Sigmoid colon (tissue), 7 donors: ENCODE data around the gene NADSYN1. TPM values are rescaled to one million over a fixed set of nuclear protein-coding genes. Genes with fewer than 3 reads are reported as not detected.
A peak's percentile ranks its signal among the peaks of the same experiment; 100 is the strongest.

Source experiments
- DNase-seq: peaks from one replicate; pipeline ENCODE4 v3.0.0-alpha.2; 2019
- H3K27ac ChIP-seq, 4 donors: fragments of 200-600 bp; sonication (generic); one replicate each; pipeline ENCODE4 v1.5.1; 2016 to 2019; ENCODE audit warnings: mild to moderate bottlenecking in 1 of 4
- H3K27me3 ChIP-seq, 3 donors: fragments of 200-600 bp; sonication (generic); one replicate each; pipeline ENCODE4 v1.5.1; 2019; ENCODE audit warnings: mild to moderate bottlenecking in 1 of 3
- H3K36me3 ChIP-seq, 4 donors: fragments of 200-600 bp; sonication (generic); one replicate each; pipeline ENCODE4 v1.5.1; 2016 to 2019
- H3K4me1 ChIP-seq, 4 donors: fragments of 200-600 bp; sonication (generic); one replicate each; pipeline ENCODE4 v1.5.1; 2017 to 2019
- H3K4me3 ChIP-seq, 4 donors: fragments of 200-600 bp; sonication (generic); one replicate each; pipeline ENCODE4 v1.5.1; 2017 to 2019; ENCODE audit warnings: mild to moderate bottlenecking in 2 of 4, moderate library complexity in 1 of 4
- H3K9me3 ChIP-seq, 4 donors: fragments of 200-600 bp in 3 of 4; sonication (generic) in 3 of 4; one replicate each; pipeline versions ENCODE4 v1.5.1 to v1.6.1; 2013 to 2019
- EP300 ChIP-seq, 4 donors: sonication (generic); formaldehyde crosslinking; IDR thresholded peaks; one replicate each; pipeline ENCODE4 v1.6.1; 2017; ENCODE audit warnings: antibody characterized with exemption in 4 of 4
- POLR2A ChIP-seq, 2 donors: fragments of 450-650 bp; IDR thresholded peaks; one replicate each; pipeline ENCODE4 v1.6.1; 2016; ENCODE audit warnings: antibody characterized with exemption in 2 of 2, mild to moderate bottlenecking in 2 of 2, moderate library complexity in 2 of 2
- POLR2AphosphoS5 ChIP-seq, 4 donors: sonication (generic); formaldehyde crosslinking; IDR thresholded peaks; one replicate each; pipeline ENCODE4 v1.6.1; 2017; ENCODE audit warnings: antibody characterized with exemption in 4 of 4
- WGBS, 2 donors: extraction: QIAGEN DNeasy Blood & Tissue Kit; methylation state at CpG; one replicate each; pipeline ENCODE4 v1.1.7; 2013; 5-methylcytosine and 5-hydroxymethylcytosine counted together
- intact Hi-C: fragments of 100-400 bp; cut with DNase I; formaldehyde crosslinking; loops from one replicate; pipeline ENCODE4 v1.15.1; 2023
- polyA plus RNA-seq, 3 donors: library from polyadenylated mRNA; stranded (reverse); fragments of 200-250 nt; gene quantifications; one replicate each; pipeline ENCODE4 v1.2.3, GENCODE V29; 2013
- total RNA-seq, 4 donors: library from RNA; depleted of rRNA; stranded (reverse); fragments of >200 nt; gene quantifications; one replicate each; pipeline ENCODE4 v1.1.0, GENCODE V29; 2016
- TF ChIP-seq, protein P1 (sequence below), 4 experiments: fragments of 450-650 bp in 3 of 4; fragments of 200-600 bp in 1 of 4; IDR thresholded peaks; one replicate each; pipeline ENCODE4 v1.5.1; 2016 to 2019; ENCODE audit warnings: antibody characterized with exemption in 4 of 4, mild to moderate bottlenecking in 3 of 4, moderate library complexity in 2 of 4
- donor health status: healthy with polysubstance abuse.
- donor health status: Bipolar disorder and iron deficiency.
- donor health status: healthy.

The NADSYN1 gene
- total and polyA plus RNA-seq, 7 donors = 24.6 to 136 (median 42.5) TPM

DNA sequence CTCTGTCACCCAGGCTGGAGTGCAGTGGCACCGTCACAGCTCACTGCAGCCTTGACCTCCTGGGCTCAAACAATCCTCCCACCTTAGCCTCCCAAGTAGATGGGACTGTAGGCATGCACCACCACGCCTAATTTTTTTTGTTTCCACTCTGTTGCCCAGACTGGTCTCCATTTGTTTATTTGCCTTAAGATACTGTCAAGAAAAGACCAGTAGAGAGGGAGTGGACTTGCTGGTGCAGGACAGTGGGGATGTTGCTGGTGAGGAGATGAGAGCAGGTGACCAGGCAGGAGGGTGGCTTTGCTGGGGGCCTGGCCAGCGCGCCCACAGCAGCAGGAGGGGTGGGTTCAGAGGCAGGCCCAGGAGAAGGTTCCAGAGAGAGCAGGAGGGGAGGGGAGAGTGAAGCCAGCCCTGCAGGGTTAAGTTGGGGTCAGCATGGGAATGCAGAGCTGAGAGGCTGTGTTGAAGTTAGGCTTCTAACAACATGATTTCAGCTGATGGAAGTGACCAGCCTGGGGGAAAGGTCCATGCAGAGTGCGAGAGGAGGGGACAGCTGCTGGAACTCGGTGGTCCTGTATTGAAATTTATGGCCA, 35.8 kb downstream of the NADSYN1 start:
- no peak overlapping the region for H3K4me3 ChIP-seq
- H3K4me1 ChIP-seq = no peaks in the 10 kb centered on the region
- peaks cover 0 to 63% (median 32%) of the 10 kb centered on the region in 4 donors for H3K36me3 ChIP-seq
- no peaks in the 10 kb centered on the region for H3K9me3 ChIP-seq
- H3K27me3 ChIP-seq = no peaks in the 10 kb centered on the region
- H3K27ac ChIP-seq = no peak overlapping the region
- WGBS, 2 donors = 79 to 84% methylated on average over 6 of the region's 6 CpGs
- TF ChIP-seq, protein P1, sequence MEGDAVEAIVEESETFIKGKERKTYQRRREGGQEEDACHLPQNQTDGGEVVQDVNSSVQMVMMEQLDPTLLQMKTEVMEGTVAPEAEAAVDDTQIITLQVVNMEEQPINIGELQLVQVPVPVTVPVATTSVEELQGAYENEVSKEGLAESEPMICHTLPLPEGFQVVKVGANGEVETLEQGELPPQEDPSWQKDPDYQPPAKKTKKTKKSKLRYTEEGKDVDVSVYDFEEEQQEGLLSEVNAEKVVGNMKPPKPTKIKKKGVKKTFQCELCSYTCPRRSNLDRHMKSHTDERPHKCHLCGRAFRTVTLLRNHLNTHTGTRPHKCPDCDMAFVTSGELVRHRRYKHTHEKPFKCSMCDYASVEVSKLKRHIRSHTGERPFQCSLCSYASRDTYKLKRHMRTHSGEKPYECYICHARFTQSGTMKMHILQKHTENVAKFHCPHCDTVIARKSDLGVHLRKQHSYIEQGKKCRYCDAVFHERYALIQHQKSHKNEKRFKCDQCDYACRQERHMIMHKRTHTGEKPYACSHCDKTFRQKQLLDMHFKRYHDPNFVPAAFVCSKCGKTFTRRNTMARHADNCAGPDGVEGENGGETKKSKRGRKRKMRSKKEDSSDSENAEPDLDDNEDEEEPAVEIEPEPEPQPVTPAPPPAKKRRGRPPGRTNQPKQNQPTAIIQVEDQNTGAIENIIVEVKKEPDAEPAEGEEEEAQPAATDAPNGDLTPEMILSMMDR (IDR thresholded peaks at IDR 0.05) = no peak
- TF ChIP-seq EP300 (IDR thresholded peaks at IDR 0.05) = no peak
- TF ChIP-seq POLR2A (IDR thresholded peaks at IDR 0.05) = no peak
- no peak for TF ChIP-seq POLR2AphosphoS5 (IDR thresholded peaks at IDR 0.05)
- peak; percentile 18 for DNase-seq
- intact Hi-C loops = no loop called here

DNA sequence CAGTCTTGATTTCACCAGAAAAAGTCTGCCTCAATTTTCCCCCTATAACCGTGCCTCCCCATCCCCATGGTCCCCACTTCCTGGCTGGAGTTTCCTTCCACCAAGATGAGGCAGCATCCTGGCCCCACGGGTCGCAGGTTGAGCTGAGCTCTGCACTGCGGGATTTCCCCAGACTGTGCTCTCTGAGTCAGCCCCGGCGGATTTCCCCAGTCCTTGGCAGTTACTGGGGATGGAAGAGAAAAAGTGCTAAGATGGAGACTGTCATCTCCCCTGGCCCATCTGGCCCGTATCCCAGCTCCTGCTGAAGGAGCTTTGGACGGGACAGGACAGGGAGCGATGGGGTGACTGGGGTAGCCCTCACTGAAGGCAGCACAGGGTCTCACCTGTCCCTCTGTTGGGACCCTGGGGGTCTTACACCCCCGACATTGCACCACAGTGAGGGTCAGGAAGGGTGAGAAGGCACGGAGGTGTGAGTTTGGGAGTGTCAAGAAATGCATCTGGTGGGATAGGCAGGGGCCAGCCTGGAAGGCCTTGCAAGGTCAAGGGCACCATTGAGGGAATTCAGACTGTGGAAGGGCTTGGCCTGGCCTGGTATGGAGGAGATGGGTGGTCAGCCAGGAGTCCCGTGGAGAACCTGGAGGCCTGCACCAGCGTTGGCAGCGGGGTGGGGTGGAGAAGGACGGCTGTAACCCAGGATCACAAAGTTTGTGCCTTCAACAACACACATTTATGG, 36.5 kb downstream of the NADSYN1 start:
- TF ChIP-seq, protein P1 (IDR thresholded peaks at IDR 0.05) = no peak
- TF ChIP-seq POLR2AphosphoS5 (IDR thresholded peaks at IDR 0.05) = no peak
- no peak for TF ChIP-seq POLR2A (IDR thresholded peaks at IDR 0.05)
- no peak for TF ChIP-seq EP300 (IDR thresholded peaks at IDR 0.05)
- Histone ChIP-seq H3K4me1 (no peaks in the 10 kb centered on the region), H3K4me3 (no peak overlapping the region), H3K36me3 (peaks cover 0 to 63% (median 27%) of the 10 kb centered on the region in 4 donors), H3K27me3 (no peaks in the 10 kb centered on the region), H3K27ac (no peak overlapping the region), H3K9me3 (no peaks in the 10 kb centered on the region)
- 79 to 86% methylated on average over 15 of the region's 15 CpGs for WGBS, 2 donors
- peak; percentile 45 for DNase-seq
- intact Hi-C loops = no loop called here

DNA sequence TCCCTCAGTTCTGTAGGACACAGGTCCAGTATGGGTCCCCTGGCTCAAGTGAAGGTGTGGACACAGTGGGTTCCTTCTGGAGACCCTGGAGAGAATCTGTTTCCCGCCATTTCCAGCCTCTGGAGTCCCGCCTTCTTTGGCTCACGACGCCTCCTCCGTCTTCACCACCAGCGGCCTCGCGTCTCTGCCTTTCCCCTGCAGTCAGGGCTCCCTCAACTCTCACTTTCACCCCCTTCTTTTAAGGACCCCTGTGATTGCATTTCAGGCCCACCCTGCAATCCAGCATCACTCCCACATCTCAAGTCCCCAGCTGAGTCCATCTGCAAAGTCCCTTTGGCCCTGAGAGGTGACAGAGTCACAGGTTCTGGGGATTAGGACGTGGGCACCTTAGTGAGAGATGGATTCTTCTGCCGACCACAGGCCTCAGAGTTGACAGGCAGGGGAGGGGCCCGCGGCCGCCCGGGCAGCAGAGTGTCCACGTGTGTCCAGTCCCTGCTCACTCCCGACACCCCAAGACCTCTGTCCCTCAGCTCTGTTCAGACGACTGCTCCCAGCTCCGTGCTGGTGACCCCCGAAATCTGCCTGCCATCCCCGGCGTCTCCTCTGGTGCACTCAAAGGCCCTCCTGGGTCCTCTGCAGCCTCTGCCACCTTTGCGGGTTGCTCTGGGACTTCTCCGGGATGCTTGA, 37.2 kb downstream of the NADSYN1 start:
- H3K27ac ChIP-seq = no peak overlapping the region
- 93 to 94% methylated on average over 23 of the region's 23 CpGs for WGBS, 2 donors
- H3K9me3 ChIP-seq = no peaks in the 10 kb centered on the region
- no peaks in the 10 kb centered on the region for H3K27me3 ChIP-seq
- H3K4me3 ChIP-seq = no peak overlapping the region
- peak; percentile 43 for DNase-seq
- H3K36me3 ChIP-seq = peaks cover 0 to 63% (median 24%) of the 10 kb centered on the region in 4 donors
- TF ChIP-seq POLR2AphosphoS5 (IDR thresholded peaks at IDR 0.05) = no peak
- TF ChIP-seq, protein P1 (IDR thresholded peaks at IDR 0.05) = no peak
- TF ChIP-seq POLR2A (IDR thresholded peaks at IDR 0.05) = no peak
- no peak for TF ChIP-seq EP300 (IDR thresholded peaks at IDR 0.05)
- H3K4me1 ChIP-seq = no peaks in the 10 kb centered on the region
- intact Hi-C loops = no loop called here

DNA sequence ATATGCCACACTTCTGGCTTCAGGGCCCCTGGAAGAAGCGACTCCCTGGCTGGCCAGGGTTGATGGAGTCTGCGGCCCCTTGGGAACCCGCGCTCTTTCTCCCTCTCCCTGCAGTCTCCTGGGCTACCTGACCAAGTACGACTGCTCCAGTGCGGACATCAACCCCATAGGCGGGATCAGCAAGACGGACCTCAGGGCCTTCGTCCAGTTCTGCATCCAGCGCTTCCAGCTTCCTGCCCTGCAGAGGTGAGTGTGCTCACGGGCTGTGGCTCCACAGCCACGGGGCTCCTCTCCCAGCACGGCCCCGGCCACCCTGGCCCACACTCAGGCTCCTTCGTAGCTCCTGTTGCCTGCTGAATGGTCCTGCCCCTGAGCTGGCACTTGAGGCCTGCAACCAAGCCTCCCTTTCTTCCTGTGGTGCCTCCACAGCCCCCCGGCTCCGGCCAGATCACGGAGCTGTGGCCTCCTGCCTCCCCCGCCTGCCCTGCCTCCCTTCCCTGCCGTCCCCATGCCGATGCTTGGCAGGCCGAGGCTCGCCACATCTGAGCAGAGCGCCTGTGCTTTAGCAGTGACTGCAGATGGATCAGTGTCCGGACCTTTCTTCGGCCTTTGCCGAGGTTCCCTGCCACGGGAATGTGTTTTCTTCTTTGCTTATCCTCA, 37.9 kb downstream of the NADSYN1 start:
- peaks cover 0 to 63% (median 26%) of the 10 kb centered on the region in 4 donors for H3K36me3 ChIP-seq
- peak; percentile 58 for DNase-seq
- H3K27ac ChIP-seq = no peak overlapping the region
- H3K4me3 ChIP-seq = no peak overlapping the region
- H3K27me3 ChIP-seq = no peaks in the 10 kb centered on the region
- TF ChIP-seq POLR2A (IDR thresholded peaks at IDR 0.05) (no peak), EP300 (IDR thresholded peaks at IDR 0.05) (no peak), POLR2AphosphoS5 (IDR thresholded peaks at IDR 0.05) (no peak)
- TF ChIP-seq, protein P1 (IDR thresholded peaks at IDR 0.05) = no peak
- 97% methylated on average over 28 of the region's 28 CpGs for WGBS, 2 donors
- no peaks in the 10 kb centered on the region for H3K9me3 ChIP-seq
- H3K4me1 ChIP-seq = no peaks in the 10 kb centered on the region
- intact Hi-C loops = no loop called here
